HCT116 (cell line): ENCODE results near the gene SESN3. TPM values are rescaled to one million over a fixed set of nuclear protein-coding genes. Genes with fewer than 3 reads are reported as not detected.

Experiments
- ATAC-seq: fragments of 200-7000 bp; cut with Tn5 transposase; 2 replicates; pipeline ENCODE4 v1.9.1; 2020; ENCODE audit warnings: mild to moderate bottlenecking, moderate library complexity
- BruUV-seq: library from RNA; stranded (reverse); fragments of 400-500 nt; replicated peaks from 2 replicates; lab custom pipeline; 2021; lab: Mats Ljungman, UMichigan
- CTCF ChIA-PET: fragments of 300-600 bp; sonication (Branson Sonifier 250); formaldehyde crosslinking; loops from one replicate; lab custom pipeline; 2021; ENCODE audit warnings: antibody characterized with exemption; lab: Charles Lee
- POLR2A ChIA-PET: fragments of 300-600, 350-600 bp; sonication (Branson Sonifier 250); formaldehyde crosslinking; loops from one replicate; lab custom pipeline; 2021; ENCODE audit warnings: antibody characterized with exemption; lab: Charles Lee
- RAD21 ChIA-PET, 2 experiments: fragments of 300-600 bp; sonication (Branson Sonifier 250); formaldehyde crosslinking; loops; one replicate each; lab custom pipeline; 2023; ENCODE audit warnings: low total read pairs in 2 of 2; ENCODE audit not compliant: uncharacterized antibody in 2 of 2, unreplicated experiment in 2 of 2, low non-redundant PET in 1 of 2; lab: Charles Lee
- DNase-seq: peaks from one replicate; pipeline ENCODE4 v3.0.0-alpha.2; 2010; ENCODE audit warnings: low read depth, low spot score
- H2AFZ ChIP-seq: fragments of 200-600 bp; shearing (Covaris generic), sonication (generic); 2 replicates; pipeline ENCODE4 v1.6.1; 2017; ENCODE audit warnings: low read depth, mixed run types, mixed read lengths, antibody characterized with exemption, low read length; ENCODE audit not compliant: poor library complexity, severe bottlenecking
- H3K27ac ChIP-seq: 2 replicates; pipeline ENCODE4 v1.5.1; 2012; ENCODE audit warnings: low read depth, low read length
- H3K27me3 ChIP-seq: fragments of 200-600 bp; sonication (generic); 2 replicates; pipeline ENCODE4 v1.6.1; 2016; ENCODE audit warnings: mixed run types, low read length, mixed read lengths; ENCODE audit not compliant: insufficient read depth
- H3K36me3 ChIP-seq, 2 experiments: fragments of 200-500 bp in 1 of 2; fragments of 200-600 bp in 1 of 2; sonication (Bioruptor generic) in 1 of 2; sonication (generic) in 1 of 2; 2 replicates each; pipeline versions ENCODE4 v1.5.1 to v1.6.1; 2014 to 2016; ENCODE audit warnings: low read length in 2 of 2, inconsistent platforms in 1 of 2, mixed read lengths in 1 of 2, mixed run types in 1 of 2; ENCODE audit not compliant: insufficient read depth in 2 of 2, control insufficient read depth in 1 of 2
- H3K4me1 ChIP-seq, 2 experiments: fragments of 200-600 bp in 1 of 2; sonication (generic) in 1 of 2; 2 replicates each; pipeline versions ENCODE4 v1.5.1 to v1.6.1; 2012 to 2017; ENCODE audit warnings: low read length in 2 of 2, inconsistent platforms in 1 of 2, mild to moderate bottlenecking in 1 of 2, mixed read lengths in 1 of 2, mixed run types in 1 of 2, moderate library complexity in 1 of 2; ENCODE audit not compliant: insufficient read depth in 2 of 2, control insufficient read depth in 1 of 2
- H3K4me2 ChIP-seq: fragments of 200-600 bp; sonication (generic); 2 replicates; pipeline ENCODE4 v1.6.1; 2017; ENCODE audit warnings: mixed run types, low read length, mixed read lengths
- H3K4me3 ChIP-seq, 2 experiments: fragments of 200-600 bp in 1 of 2; sonication (generic) in 1 of 2; replicated peaks in 1 of 2; 2 replicates each; pipeline ENCODE4 v1.5.1; 2011 to 2016; ENCODE audit warnings: low read length in 2 of 2, control low read depth in 1 of 2, low read depth in 1 of 2, mild to moderate bottlenecking in 1 of 2, mixed read lengths in 1 of 2, mixed run types in 1 of 2
- H3K79me2 ChIP-seq: fragments of 200-600 bp; sonication (generic); 2 replicates; pipeline ENCODE4 v1.6.1; 2017; ENCODE audit warnings: mild to moderate bottlenecking, mixed run types, low read length, moderate library complexity, mixed read lengths; ENCODE audit not compliant: insufficient read depth
- H3K9ac ChIP-seq: fragments of 200-600 bp; sonication (generic); 2 replicates; pipeline ENCODE4 v1.6.1; 2016; ENCODE audit warnings: low read length, mixed read lengths
- H3K9me2 ChIP-seq: fragments of 200-600 bp; sonication (generic), shearing (Covaris generic); 2 replicates; pipeline ENCODE4 v1.6.1; 2017; ENCODE audit warnings: mixed run types, mild to moderate bottlenecking, moderate library complexity; ENCODE audit not compliant: insufficient read depth
- H3K9me3 ChIP-seq, 2 experiments: fragments of 200-500 bp in 1 of 2; fragments of 200-600 bp in 1 of 2; sonication (Bioruptor generic) in 1 of 2; sonication (generic) in 1 of 2; 2 replicates each; pipeline ENCODE4 v1.6.1; 2014 to 2017; ENCODE audit warnings: low read length in 2 of 2, mixed read lengths in 2 of 2, inconsistent platforms in 1 of 2, low read depth in 1 of 2, mild to moderate bottlenecking in 1 of 2, mixed run types in 1 of 2, moderate library complexity in 1 of 2; ENCODE audit not compliant: control insufficient read depth in 1 of 2, insufficient read depth in 1 of 2
- H4K20me1 ChIP-seq: fragments of 200-600 bp; sonication (generic), shearing (Covaris generic); 2 replicates; pipeline ENCODE4 v1.6.1; 2017; ENCODE audit warnings: mixed run types, mild to moderate bottlenecking, moderate library complexity; ENCODE audit not compliant: insufficient read depth
- ELF1 ChIP-seq: IDR thresholded peaks from 2 replicates; pipeline ENCODE4 v1.6.1; 2012; ENCODE audit warnings: low read depth, borderline replicate concordance
- EZH2phosphoT487 ChIP-seq: fragments of 200-600 bp; IDR thresholded peaks from 2 replicates; pipeline ENCODE4 v1.6.1; 2018; ENCODE audit warnings: antibody characterized with exemption, borderline replicate concordance
- FOSL1 ChIP-seq: IDR thresholded peaks from 2 replicates; pipeline ENCODE4 v1.6.1; 2012; ENCODE audit warnings: low read depth
- JUND ChIP-seq: IDR thresholded peaks from 2 replicates; pipeline ENCODE4 v1.6.1; 2012
- MAX ChIP-seq: IDR thresholded peaks from 2 replicates; pipeline ENCODE4 v1.6.1; 2012
- POLR2AphosphoS5 ChIP-seq: IDR thresholded peaks from 2 replicates; pipeline ENCODE4 v1.6.1; 2011; ENCODE audit warnings: mild to moderate bottlenecking, low read depth, low read length, moderate library complexity
- RAD21 ChIP-seq: IDR thresholded peaks from 2 replicates; pipeline ENCODE4 v1.6.1; 2012; ENCODE audit warnings: low read depth, mild to moderate bottlenecking
- SIN3A ChIP-seq: IDR thresholded peaks from 2 replicates; pipeline ENCODE4 v1.6.1; 2012; ENCODE audit warnings: low read depth
- SRF ChIP-seq: IDR thresholded peaks from 2 replicates; pipeline ENCODE4 v1.6.1; 2012; ENCODE audit warnings: low read depth
- YY1 ChIP-seq: IDR thresholded peaks from 2 replicates; pipeline ENCODE4 v1.6.1; 2011; ENCODE audit warnings: low read length, low read depth, moderate library complexity, mild to moderate bottlenecking; ENCODE audit not compliant: insufficient replicate concordance; ENCODE audit errors: extremely low read depth
- ZBTB33 ChIP-seq: IDR thresholded peaks from 2 replicates; pipeline ENCODE4 v1.6.1; 2011; ENCODE audit warnings: mild to moderate bottlenecking, low read length, moderate library complexity; ENCODE audit not compliant: insufficient replicate concordance; ENCODE audit errors: extremely low read depth
- ZNF274 ChIP-seq: fragments of 200-500 bp; sonication (Bioruptor generic); IDR thresholded peaks from 2 replicates; pipeline ENCODE4 v1.6.1; 2014; ENCODE audit warnings: mild to moderate bottlenecking, low read depth, low read length, inconsistent platforms
- intact Hi-C: fragments of 100-400 bp; cut with micrococcal nuclease; formaldehyde crosslinking; loops from 2 replicates; pipeline ENCODE4 v1.10.0; 2022
- total RNA-seq: library from RNA; stranded (reverse); gene quantifications from one replicate; pipeline ENCODE4 v1.2.1, GENCODE V29; 2021; ENCODE audit not compliant: unreplicated experiment

SESN3 gene
- total RNA-seq, 1 experiment from 2014 or later, result 4.2 TPM

GRCh38 chr11:95153857-95154246 is 77.2 kb downstream of the SESN3 start:
- Histone ChIP-seq H3K9ac (no peak overlapping the region), H3K36me3 (no peaks in the 10 kb centered on the region), H3K27ac (no peak overlapping the region), H2AFZ (no peak overlapping the region), H3K9me3 (no peaks in the 10 kb centered on the region), H4K20me1 (no peaks in the 10 kb centered on the region), H3K4me3 (no peak overlapping the region), H3K4me1 (peaks cover 11 to 32% of the 10 kb centered on the region in 2 experiments), H3K27me3 (no peaks in the 10 kb centered on the region), H3K9me2 (no peaks in the 10 kb centered on the region), H3K4me2 (no peak overlapping the region), H3K79me2 (no peaks in the 10 kb centered on the region)
- ChIA-PET POLR2A (no interaction called here), CTCF (interaction anchor here (0.9 to 5.9 kb wide), 11 partner anchors 12 to 1272 kb away, joined by 3 to 127 read pairs (median 4); partner anchors contain the start of genes CEP57, FAM76B and MAML2), RAD21 (interaction anchor here (1.1 to 2.3 kb wide), 4 partner anchors 78 to 610 kb away, joined by 3 to 15 read pairs (median 8); partner anchors contain the start of gene SESN3 (in 1 of the 2))
- no peak for TF ChIP-seq YY1
- TF ChIP-seq POLR2AphosphoS5, result no peak
- TF ChIP-seq ELF1, result no peak
- TF ChIP-seq ZBTB33, result no peak
- TF ChIP-seq ZNF274, result no peak
- TF ChIP-seq SRF, result no peak
- no peak for TF ChIP-seq JUND
- no peak for TF ChIP-seq RAD21
- TF ChIP-seq EZH2phosphoT487, result no peak
- TF ChIP-seq SIN3A, result no peak
- no peak for TF ChIP-seq FOSL1
- TF ChIP-seq MAX, result no peak
- intact Hi-C loops, result loop anchor here (1.0 to 10.0 kb wide), 3 partner anchors 389 to 1272 kb away; partner anchors contain the start of genes AMOTL1 and MTMR2
- DNase-seq, result no peak
- ATAC-seq, result no peak
- BruUV-seq, result no TSS peak
